ENCODE data around the gene LYSET. TPM values are rescaled to one million over a fixed set of nuclear protein-coding genes. Genes with fewer than 3 reads are reported as not detected.

The LYSET gene
- total and polyA plus RNA-seq, 9 of the 15 experiments (the other 6 are each of a cell fraction or from before 2014, with no cell fraction given), result 7.6 to 36.6 (median 15.9) TPM

DNA sequence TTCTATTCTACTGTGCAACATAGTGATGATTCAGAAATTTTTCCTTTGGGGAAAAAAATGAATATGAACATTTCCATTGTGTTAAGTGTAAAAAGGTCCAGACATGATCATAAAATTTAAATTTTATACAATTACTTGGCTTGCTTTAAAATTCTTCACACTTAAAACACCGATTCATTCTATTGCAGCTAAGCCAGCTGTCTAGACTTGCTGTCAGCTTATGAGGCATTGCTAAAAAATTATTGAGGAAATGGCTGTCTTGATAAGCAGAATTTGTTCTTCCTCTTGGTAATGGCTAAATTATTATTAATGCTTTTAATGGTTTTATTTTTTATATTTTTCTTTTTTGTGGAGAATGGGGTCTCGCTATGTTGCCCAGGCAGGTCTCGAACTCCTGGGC lies 1.8 kb downstream of the LYSET start:
- DNase-seq (ENCODE audit: extremely low read depth in 1 of 4, low spot score in 3 of 4), result no peak
- Histone ChIP-seq H3K9me3 (replicated peaks; ENCODE audit: control insufficient read depth, insufficient read depth, low read depth, low read length) (no peaks in the 10 kb centered on the region), H3K4me3 (no peak overlapping the region), H4K20me1 (replicated peaks; ENCODE audit: control insufficient read depth, insufficient read depth, low read length) (no peaks in the 10 kb centered on the region), H3K27ac (ENCODE audit: extremely low read depth, low read depth, low read length) (no peak overlapping the region), H3K9ac (ENCODE audit: insufficient read depth in 1 of 2, low read depth in 2 of 2, low read length in 2 of 2) (no peak overlapping the region), H3K27me3 (ENCODE audit: control insufficient read depth in 2 of 2, insufficient read depth in 2 of 2, low read length in 2 of 2) (no peaks in the 10 kb centered on the region), H2AFZ (ENCODE audit: low read depth, low read length) (no peak overlapping the region), H3K36me3 (ENCODE audit: control insufficient read depth, insufficient read depth, low read length) (peaks cover 22% of the 10 kb centered on the region; the same call in 1 of the 3 replicates), H3K9me1 (ENCODE audit: control insufficient read depth, insufficient read depth, low read length) (no peaks in the 10 kb centered on the region), H3K79me2 (ENCODE audit: control insufficient read depth, insufficient read depth, low read length) (peaks cover 16% of the 10 kb centered on the region), H3K4me1 (replicated peaks in 1 of 2; ENCODE audit: control insufficient read depth in 2 of 2, insufficient read depth in 2 of 2, low read length in 2 of 2) (peaks cover 6 to 15% of the 10 kb centered on the region in 2 experiments; a peak in 4 of 5 replicates), H3K4me2 (ENCODE audit: insufficient read depth, low read length) (no peak overlapping the region)
- TF ChIP-seq POU5F1 (IDR thresholded peaks at IDR 0.05; ENCODE audit: borderline replicate concordance, low read depth, low read length, partially characterized antibody), result no peak
- no peak for TF ChIP-seq NFE2L1 (tag; IDR thresholded peaks at IDR 0.05; ENCODE audit: borderline replicate concordance, low read depth)
- no peak for TF ChIP-seq TCF3 (CRISPR knock-in tag; IDR thresholded peaks at IDR 0.05)
- no peak for TF ChIP-seq RCOR1 (IDR thresholded peaks at IDR 0.05; ENCODE audit: borderline replicate concordance in 1 of 2, low read depth in 2 of 2, low read length in 2 of 2)
- TF ChIP-seq, protein P1, sequence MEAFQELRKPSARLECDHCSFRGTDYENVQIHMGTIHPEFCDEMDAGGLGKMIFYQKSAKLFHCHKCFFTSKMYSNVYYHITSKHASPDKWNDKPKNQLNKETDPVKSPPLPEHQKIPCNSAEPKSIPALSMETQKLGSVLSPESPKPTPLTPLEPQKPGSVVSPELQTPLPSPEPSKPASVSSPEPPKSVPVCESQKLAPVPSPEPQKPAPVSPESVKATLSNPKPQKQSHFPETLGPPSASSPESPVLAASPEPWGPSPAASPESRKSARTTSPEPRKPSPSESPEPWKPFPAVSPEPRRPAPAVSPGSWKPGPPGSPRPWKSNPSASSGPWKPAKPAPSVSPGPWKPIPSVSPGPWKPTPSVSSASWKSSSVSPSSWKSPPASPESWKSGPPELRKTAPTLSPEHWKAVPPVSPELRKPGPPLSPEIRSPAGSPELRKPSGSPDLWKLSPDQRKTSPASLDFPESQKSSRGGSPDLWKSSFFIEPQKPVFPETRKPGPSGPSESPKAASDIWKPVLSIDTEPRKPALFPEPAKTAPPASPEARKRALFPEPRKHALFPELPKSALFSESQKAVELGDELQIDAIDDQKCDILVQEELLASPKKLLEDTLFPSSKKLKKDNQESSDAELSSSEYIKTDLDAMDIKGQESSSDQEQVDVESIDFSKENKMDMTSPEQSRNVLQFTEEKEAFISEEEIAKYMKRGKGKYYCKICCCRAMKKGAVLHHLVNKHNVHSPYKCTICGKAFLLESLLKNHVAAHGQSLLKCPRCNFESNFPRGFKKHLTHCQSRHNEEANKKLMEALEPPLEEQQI (IDR thresholded peaks at IDR 0.05), result no peak
- TF ChIP-seq TAF15 (IDR thresholded peaks at IDR 0.05; ENCODE audit: low read depth, low read length), result no peak
- no peak for TF ChIP-seq ZNF311 (CRISPR knock-in tag; IDR thresholded peaks at IDR 0.05)
- no peak for TF ChIP-seq SREBF1 (IDR thresholded peaks at IDR 0.05; ENCODE audit: borderline replicate concordance, low read depth, low read length)
- TF ChIP-seq, protein P2, sequence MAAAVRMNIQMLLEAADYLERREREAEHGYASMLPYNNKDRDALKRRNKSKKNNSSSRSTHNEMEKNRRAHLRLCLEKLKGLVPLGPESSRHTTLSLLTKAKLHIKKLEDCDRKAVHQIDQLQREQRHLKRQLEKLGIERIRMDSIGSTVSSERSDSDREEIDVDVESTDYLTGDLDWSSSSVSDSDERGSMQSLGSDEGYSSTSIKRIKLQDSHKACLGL (CRISPR knock-in tag; IDR thresholded peaks at IDR 0.05; ENCODE audit: borderline replicate concordance, poor library complexity, severe bottlenecking), result no peak
- TF ChIP-seq, protein P3, sequence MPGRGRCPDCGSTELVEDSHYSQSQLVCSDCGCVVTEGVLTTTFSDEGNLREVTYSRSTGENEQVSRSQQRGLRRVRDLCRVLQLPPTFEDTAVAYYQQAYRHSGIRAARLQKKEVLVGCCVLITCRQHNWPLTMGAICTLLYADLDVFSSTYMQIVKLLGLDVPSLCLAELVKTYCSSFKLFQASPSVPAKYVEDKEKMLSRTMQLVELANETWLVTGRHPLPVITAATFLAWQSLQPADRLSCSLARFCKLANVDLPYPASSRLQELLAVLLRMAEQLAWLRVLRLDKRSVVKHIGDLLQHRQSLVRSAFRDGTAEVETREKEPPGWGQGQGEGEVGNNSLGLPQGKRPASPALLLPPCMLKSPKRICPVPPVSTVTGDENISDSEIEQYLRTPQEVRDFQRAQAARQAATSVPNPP (IDR thresholded peaks at IDR 0.05; ENCODE audit: borderline replicate concordance, insufficient read depth, insufficient read length), result no peak
- no peak for TF ChIP-seq ZNF764 (CRISPR knock-in tag; IDR thresholded peaks at IDR 0.05; ENCODE audit: low read depth)
- 100% methylated on average over 3 of the region's 3 CpGs for WGBS (ENCODE audit: insufficient coverage, low coverage, missing lambda C conversion rate)
- BruUV-seq (replicated peaks), result no TSS peak
- no peak for ATAC-seq
- intact Hi-C loops (cut with micrococcal nuclease), result no loop called here
- ChIA-PET CTCF (ENCODE audit: low intra/inter-chr PET ratio) (no interaction called here), POLR2A (interaction anchor here (0.7 kb wide), 1 partner anchor 72 kb away, joined by 3 read pairs; no protein-coding TSS in a partner anchor)
- no peak for FAIRE-seq
- in situ Hi-C loops (cut with MboI), result no loop called here

Measured in K562 (cell line).